Measurements from ENCODE around the gene HOXD10.

HOXD10 gene

GRCh38 chr2:176147210-176147799 lies 30.7 kb downstream of the HOXD10 start:
- H3K27me3 ChIP-seq (replicated peaks; ENCODE audit: control insufficient read depth, insufficient read depth, low read length): peaks cover 2% of the 10 kb centered on the region; the same call in 1 of the 2 replicates

GRCh38 chr2:176147800-176148496 lies 31.4 kb downstream of the HOXD10 start:
- Histone ChIP-seq H3K27me3 (replicated peaks; ENCODE audit: control insufficient read depth, insufficient read depth, low read length) (peaks cover 2% of the 10 kb centered on the region; the same call in 1 of the 2 replicates), H3K4me3 (replicated peaks; ENCODE audit: low read depth, low read length) (no peak overlapping the region), H3K36me3 (ENCODE audit: control insufficient read depth, insufficient read depth, low read length) (no peaks in the 10 kb centered on the region)
- no peak for DNase-seq (ENCODE audit: extremely low read depth, insufficient read length)
- no peak for TF ChIP-seq CTCF (IDR thresholded peaks at IDR 0.05; ENCODE audit: insufficient read depth, low read length, poor library complexity, severe bottlenecking)

More at GRCh38 chr2:176147210-176147799, 30.7 kb downstream of the HOXD10 start:
- no peak for TF ChIP-seq CTCF (IDR thresholded peaks at IDR 0.05; ENCODE audit: insufficient read depth, low read length, poor library complexity, severe bottlenecking)
- no peak overlapping the region for H3K4me3 ChIP-seq (replicated peaks; ENCODE audit: low read depth, low read length)
- no peaks in the 10 kb centered on the region for H3K36me3 ChIP-seq (ENCODE audit: control insufficient read depth, insufficient read depth, low read length)
- no peak for DNase-seq (ENCODE audit: extremely low read depth, insufficient read length)

GRCh38 chr2:176148751-176149421 lies 32.3 kb downstream of the HOXD10 start:
- TF ChIP-seq CTCF (IDR thresholded peaks at IDR 0.05; ENCODE audit: insufficient read depth, low read length, poor library complexity, severe bottlenecking): no peak
- Histone ChIP-seq H3K27me3 (replicated peaks; ENCODE audit: control insufficient read depth, insufficient read depth, low read length) (peaks cover 2% of the 10 kb centered on the region; the same call in 1 of the 2 replicates), H3K4me3 (replicated peaks; ENCODE audit: low read depth, low read length) (no peak overlapping the region), H3K36me3 (ENCODE audit: control insufficient read depth, insufficient read depth, low read length) (no peaks in the 10 kb centered on the region)
- no peak for DNase-seq (ENCODE audit: extremely low read depth, insufficient read length)

- Histone ChIP-seq H3K4me3 (replicated peaks; ENCODE audit: low read depth, low read length) (no peak overlapping the region), H3K27me3 (replicated peaks; ENCODE audit: control insufficient read depth, insufficient read depth, low read length) (peaks cover 2% of the 10 kb centered on the region; the same call in 1 of the 2 replicates), H3K36me3 (ENCODE audit: control insufficient read depth, insufficient read depth, low read length) (no peaks in the 10 kb centered on the region)
- TF ChIP-seq CTCF (IDR thresholded peaks at IDR 0.05; ENCODE audit: insufficient read depth, low read length, poor library complexity, severe bottlenecking): no peak
- no peak for DNase-seq (ENCODE audit: extremely low read depth, insufficient read length)
Measured at GRCh38 chr2:176149481-176149938, 32.9 kb downstream of the HOXD10 start.

GRCh38 chr2:176149939-176150583 lies 33.5 kb downstream of the HOXD10 start:
- Histone ChIP-seq H3K27me3 (replicated peaks; ENCODE audit: control insufficient read depth, insufficient read depth, low read length) (peaks cover 2% of the 10 kb centered on the region; the same call in 1 of the 2 replicates), H3K36me3 (ENCODE audit: control insufficient read depth, insufficient read depth, low read length) (no peaks in the 10 kb centered on the region), H3K4me3 (replicated peaks; ENCODE audit: low read depth, low read length) (no peak overlapping the region)
- DNase-seq (ENCODE audit: extremely low read depth, insufficient read length): no peak
- no peak for TF ChIP-seq CTCF (IDR thresholded peaks at IDR 0.05; ENCODE audit: insufficient read depth, low read length, poor library complexity, severe bottlenecking)

All from GM06990 (cell line).